H9 (cell line): Measurements from ENCODE around the gene DAND5. TPM values are rescaled to one million over a fixed set of nuclear protein-coding genes. Genes with fewer than 3 reads are reported as not detected.
A peak's percentile ranks its signal among the peaks of the same experiment; 100 is the strongest.

Experiments used
- DNase-seq: peaks from one replicate; pipeline ENCODE4 v3.0.0-alpha.2; 2017
- H2AFZ ChIP-seq: one replicate; pipeline ENCODE4 v1.6.1; 2013; ENCODE audit warnings: mild to moderate bottlenecking, low read length, control low read depth, moderate library complexity
- H2AK5ac ChIP-seq: 2 replicates; pipeline ENCODE4 v1.6.1; 2013; ENCODE audit warnings: low read length, control low read depth, mixed read lengths; ENCODE audit not compliant: insufficient read length
- H2BK120ac ChIP-seq: one replicate; pipeline ENCODE4 v1.6.1; 2013; ENCODE audit warnings: low read depth, mild to moderate bottlenecking, low read length, control low read depth, inconsistent platforms; ENCODE audit not compliant: poor library complexity, severe bottlenecking
- H2BK12ac ChIP-seq: 2 replicates; pipeline ENCODE4 v1.6.1; 2013; ENCODE audit warnings: low read length, control low read depth, mixed read lengths, low read depth; ENCODE audit not compliant: insufficient read length
- H2BK15ac ChIP-seq: 2 replicates; pipeline ENCODE4 v1.6.1; 2013; ENCODE audit warnings: low read depth, low read length, control low read depth
- H2BK20ac ChIP-seq: one replicate; pipeline ENCODE4 v1.6.1; 2013; ENCODE audit warnings: low read depth, mild to moderate bottlenecking, low read length, control low read depth, inconsistent platforms; ENCODE audit not compliant: poor library complexity, severe bottlenecking
- H2BK5ac ChIP-seq: 2 replicates; pipeline ENCODE4 v1.6.1; 2013; ENCODE audit warnings: low read length, control low read depth, mixed read lengths; ENCODE audit not compliant: insufficient read length
- H3K14ac ChIP-seq: 2 replicates; pipeline ENCODE4 v1.6.1; 2013; ENCODE audit warnings: low read length, control low read depth; ENCODE audit not compliant: insufficient read depth
- H3K18ac ChIP-seq: 2 replicates; pipeline ENCODE4 v1.6.1; 2013; ENCODE audit warnings: low read depth, mild to moderate bottlenecking, mixed read lengths, low read length, control low read depth; ENCODE audit not compliant: insufficient read length
- H3K23ac ChIP-seq: 2 replicates; pipeline ENCODE4 v1.6.1; 2013; ENCODE audit warnings: low read length, control low read depth, mixed read lengths, low read depth; ENCODE audit not compliant: insufficient read length
- H3K23me2 ChIP-seq: 2 replicates; pipeline ENCODE4 v1.6.1; 2013; ENCODE audit warnings: low read depth, mild to moderate bottlenecking, mixed read lengths, low read length, control low read depth; ENCODE audit not compliant: insufficient read length, poor library complexity, severe bottlenecking
- H3K27ac ChIP-seq: 2 replicates; pipeline ENCODE4 v1.5.1; 2013; ENCODE audit warnings: low read length, control low read depth, mixed read lengths, low read depth; ENCODE audit not compliant: insufficient read length
- H3K27me3 ChIP-seq: 2 replicates; pipeline ENCODE4 v1.6.1; 2013; ENCODE audit warnings: low read length, control low read depth, inconsistent platforms; ENCODE audit not compliant: insufficient read depth
- H3K4ac ChIP-seq: 2 replicates; pipeline ENCODE4 v1.6.1; 2013; ENCODE audit warnings: low read depth, mild to moderate bottlenecking, control low read depth, inconsistent platforms, low read length, moderate library complexity
- H3K4me1 ChIP-seq: 2 replicates; pipeline ENCODE4 v1.6.1; 2013; ENCODE audit warnings: low read length, control low read depth, inconsistent platforms; ENCODE audit not compliant: insufficient read depth
- H3K4me2 ChIP-seq: 2 replicates; pipeline ENCODE4 v1.6.1; 2013; ENCODE audit warnings: low read length, control low read depth, mixed read lengths; ENCODE audit not compliant: insufficient read length, insufficient read depth
- H3K56ac ChIP-seq: 2 replicates; pipeline ENCODE4 v1.6.1; 2013; ENCODE audit warnings: low read depth, mild to moderate bottlenecking, mixed read lengths, low read length, control low read depth; ENCODE audit not compliant: insufficient read length
- H3K79me1 ChIP-seq: 2 replicates; pipeline ENCODE4 v1.6.1; 2013; ENCODE audit warnings: low read depth, mild to moderate bottlenecking, moderate library complexity, low read length, control low read depth, inconsistent platforms; ENCODE audit not compliant: insufficient read depth, poor library complexity, severe bottlenecking
- H3K79me2 ChIP-seq: 2 replicates; pipeline ENCODE4 v1.6.1; 2013; ENCODE audit warnings: low read length, control low read depth, inconsistent platforms; ENCODE audit not compliant: insufficient read depth
- H3K9ac ChIP-seq: 2 replicates; pipeline ENCODE4 v1.6.1; 2013; ENCODE audit warnings: low read length, control low read depth, mixed read lengths; ENCODE audit not compliant: insufficient read length; ENCODE audit errors: extremely low read depth
- H3K9me3 ChIP-seq: one replicate; pipeline ENCODE4 v1.6.1; 2013; ENCODE audit warnings: low read depth, low read length, inconsistent platforms; ENCODE audit not compliant: control insufficient read depth
- H3T11ph ChIP-seq: one replicate; pipeline ENCODE4 v1.6.1; 2013; ENCODE audit warnings: mild to moderate bottlenecking, low read length, control low read depth, inconsistent platforms
- H4K20me1 ChIP-seq: one replicate; pipeline ENCODE4 v1.6.1; 2013; ENCODE audit not compliant: control insufficient read depth, insufficient read length, insufficient read depth
- H4K5ac ChIP-seq: 2 replicates; pipeline ENCODE4 v1.6.1; 2013; ENCODE audit warnings: low read depth, mild to moderate bottlenecking, mixed read lengths, low read length, control low read depth; ENCODE audit not compliant: insufficient read length
- H4K8ac ChIP-seq: replicated peaks from 2 replicates; pipeline ENCODE4 v1.6.1; 2013; ENCODE audit warnings: low read length, control low read depth, mixed read lengths, low read depth; ENCODE audit not compliant: insufficient read length
- H4K91ac ChIP-seq: 2 replicates; pipeline ENCODE4 v1.6.1; 2013; ENCODE audit warnings: low read depth, mild to moderate bottlenecking, moderate library complexity, mixed read lengths, low read length, control low read depth; ENCODE audit not compliant: insufficient read length
- H3K27ac Mint-ChIP-seq, 3 experiments: 2 replicates in 2 of 3; 3 replicates in 1 of 3; pipeline ENCODE4 v1.8.0; 2020 to 2021; ENCODE audit warnings: mixed read lengths in 3 of 3, mild to moderate bottlenecking in 1 of 3, moderate library complexity in 1 of 3
- H3K27me3 Mint-ChIP-seq: 2 replicates; pipeline ENCODE4 v1.8.0; 2021; ENCODE audit warnings: low read depth, mild to moderate bottlenecking, moderate library complexity, mixed read lengths
- H3K36me3 Mint-ChIP-seq, 3 experiments: 2 replicates in 2 of 3; 3 replicates in 1 of 3; pipeline ENCODE4 v1.8.0; 2020 to 2021; ENCODE audit warnings: low read depth in 3 of 3, mixed read lengths in 3 of 3; ENCODE audit not compliant: insufficient read depth in 1 of 3
- H3K4me1 Mint-ChIP-seq, 2 experiments: 2 replicates each; pipeline ENCODE4 v1.8.0; 2020; ENCODE audit warnings: mixed read lengths in 2 of 2
- H3K4me3 Mint-ChIP-seq, 2 experiments: 2 replicates in 1 of 2; 3 replicates in 1 of 2; pipeline ENCODE4 v1.8.0; 2020 to 2021; ENCODE audit warnings: mild to moderate bottlenecking in 2 of 2, mixed read lengths in 2 of 2, moderate library complexity in 1 of 2
- H3K9me3 Mint-ChIP-seq, 2 experiments: 2 replicates in 1 of 2; 3 replicates in 1 of 2; pipeline ENCODE4 v1.8.0; 2020; ENCODE audit warnings: mild to moderate bottlenecking in 2 of 2, mixed read lengths in 2 of 2, moderate library complexity in 1 of 2
- CTCF ChIP-seq: fragments of 200-600 bp; sonication (generic); conservative IDR thresholded peaks from 3 replicates; pipeline ENCODE4 v1.8.0; 2021; ENCODE audit warnings: antibody characterized with exemption, mild to moderate bottlenecking
- WGBS: extraction: QIAGEN DNeasy Blood & Tissue Kit; methylation state at CpG from one replicate; pipeline ENCODE4 v1.1.7; 2013; ENCODE audit warnings: missing lambda C conversion rate, low lambda C conversion rate, mixed read lengths; ENCODE audit not compliant: insufficient read length; ENCODE audit errors: extremely low coverage; 5-methylcytosine and 5-hydroxymethylcytosine counted together
- total RNA-seq: library from RNA; stranded (reverse); gene quantifications from 2 replicates; pipeline ENCODE4 v1.2.1, GENCODE V29; 2021

The DAND5 gene
- total RNA-seq, 1 experiment from 2014 or later, result 0.11 TPM

DNA sequence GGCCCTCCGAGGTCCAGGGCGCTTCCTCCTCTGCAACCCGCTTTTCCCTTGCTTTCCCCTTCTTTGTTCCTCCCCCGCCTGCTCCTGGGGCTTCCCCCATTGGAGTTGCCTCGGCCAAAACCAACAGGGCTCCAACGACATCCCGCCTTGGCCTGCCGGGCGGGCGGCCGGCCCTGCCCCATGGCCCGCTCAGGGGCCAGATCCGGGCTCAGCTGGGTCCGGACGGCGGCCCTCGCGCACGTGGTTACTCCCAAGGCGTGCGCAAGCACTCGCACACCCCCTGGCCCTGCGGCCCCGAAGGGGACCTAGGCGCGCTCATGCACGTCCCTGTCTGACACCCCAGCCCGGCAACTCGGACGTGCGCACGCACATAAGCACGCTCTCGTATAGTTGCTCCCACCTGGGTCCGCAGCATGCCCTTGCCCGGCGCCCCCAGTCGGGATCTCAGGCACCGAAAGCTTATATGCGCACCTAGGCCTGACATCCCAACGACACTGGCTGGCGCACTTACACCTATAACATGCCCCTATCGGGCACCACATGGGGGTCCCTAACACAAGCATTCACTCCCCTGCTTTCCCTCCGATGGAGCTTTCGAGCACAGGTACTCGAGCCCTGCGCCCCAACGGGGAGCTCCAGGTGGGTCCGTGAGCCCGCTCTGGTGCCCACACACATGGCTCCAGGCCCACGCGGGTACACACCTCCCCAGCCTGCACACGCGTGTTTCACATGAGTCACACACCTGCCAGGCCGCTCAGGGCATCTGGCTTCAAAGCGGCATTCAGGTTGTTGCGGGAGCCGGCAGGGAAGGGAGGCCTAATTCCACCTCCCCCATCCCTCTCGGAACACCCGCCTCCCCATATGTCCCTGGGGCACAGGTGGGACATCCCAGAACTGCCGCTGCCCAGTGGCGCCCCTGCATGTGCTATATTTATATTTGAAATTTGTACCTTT, 40.9 kb downstream of the DAND5 start:
- H3K79me1 ChIP-seq, result no peaks in the 10 kb centered on the region
- no peaks in the 10 kb centered on the region for H3K36me3 Mint-ChIP-seq
- no peak overlapping the region for H3K27ac Mint-ChIP-seq
- H2BK120ac ChIP-seq, result no peak overlapping the region
- no peak overlapping the region for H3K9ac ChIP-seq
- peaks cover 4 to 11% of the 10 kb centered on the region in 2 experiments for H3K9me3 Mint-ChIP-seq
- peak overlapping the region; percentile 41 for H3K4me2 ChIP-seq
- no CpG with 5 or more reads among the region's 62 CpGs for WGBS
- H3K27ac ChIP-seq, result no peak overlapping the region
- no peak overlapping the region for H2BK20ac ChIP-seq
- TF ChIP-seq CTCF, result no peak
- H4K20me1 ChIP-seq, result no peaks in the 10 kb centered on the region
- H3K14ac ChIP-seq, result no peak overlapping the region; the same call in 1 of the 2 replicates
- no peak overlapping the region for H2AK5ac ChIP-seq
- no peak overlapping the region for H2AFZ ChIP-seq
- no peaks in the 10 kb centered on the region; the same call in 1 of the 2 replicates for H3K4me1 ChIP-seq
- no peak overlapping the region for H3T11ph ChIP-seq
- peaks cover 5% of the 10 kb centered on the region for H3K23me2 ChIP-seq
- no peaks in the 10 kb centered on the region for H3K9me3 ChIP-seq
- no peak overlapping the region for H2BK15ac ChIP-seq
- peaks cover 100% of the 10 kb centered on the region for H3K27me3 Mint-ChIP-seq
- H3K4me3 Mint-ChIP-seq, result peak overlapping the region in 1 of 2 experiments; percentile 68; a peak in 2 of 5 replicates
- H2BK5ac ChIP-seq, result no peak overlapping the region
- H3K27me3 ChIP-seq, result peaks cover 80% of the 10 kb centered on the region
- no peak overlapping the region for H3K18ac ChIP-seq
- peaks cover 12 to 48% of the 10 kb centered on the region in 2 experiments for H3K4me1 Mint-ChIP-seq
- H3K79me2 ChIP-seq, result no peaks in the 10 kb centered on the region
- H3K56ac ChIP-seq, result no peak overlapping the region
- no peak overlapping the region for H3K4ac ChIP-seq
- H4K91ac ChIP-seq, result no peak overlapping the region
- H4K8ac ChIP-seq, result no peak overlapping the region
- no peak overlapping the region for H4K5ac ChIP-seq
- peak; percentile 48 for DNase-seq
- H3K23ac ChIP-seq, result no peak overlapping the region
- H2BK12ac ChIP-seq, result no peak overlapping the region
